Sigmoid colon (tissue), 4 donors: ENCODE measurements around the gene EXT2.

Source experiments
- POLR2A ChIP-seq, 2 donors: fragments of 450-650 bp; IDR thresholded peaks; one replicate each; pipeline ENCODE4 v1.6.1; 2016; ENCODE audit warnings: antibody characterized with exemption in 2 of 2, mild to moderate bottlenecking in 2 of 2, moderate library complexity in 2 of 2
- POLR2AphosphoS5 ChIP-seq, 4 donors: sonication (generic); formaldehyde crosslinking; IDR thresholded peaks; one replicate each; pipeline ENCODE4 v1.6.1; 2017; ENCODE audit warnings: antibody characterized with exemption in 4 of 4

- TF ChIP-seq POLR2AphosphoS5 (IDR thresholded peaks at IDR 0.05) (no peak), POLR2A (IDR thresholded peaks at IDR 0.05) (no peak)
Measured at GRCh38 chr11:44280257-44280656, 184.8 kb downstream of the EXT2 start.
